Esophagus muscularis mucosa (tissue), 4 donors: Measurements from ENCODE around the gene RAB3C. TPM values are rescaled to one million over a fixed set of nuclear protein-coding genes. Genes with fewer than 3 reads are reported as not detected.
A peak's percentile ranks its signal among the peaks of the same experiment; 100 is the strongest.

Experiments used
- DNase-seq: peaks from one replicate; pipeline ENCODE4 v3.0.0-alpha.2; 2017; ENCODE audit errors: extremely low spot score
- H3K27ac ChIP-seq, 4 donors: fragments of 200-600 bp; sonication (generic); replicated peaks in 1 of 4; 1 replicate in 3 of 4; 2 replicates in 1 of 4; pipeline ENCODE4 v1.5.1; 2016 to 2019; ENCODE audit warnings: mild to moderate bottlenecking in 1 of 4
- H3K27me3 ChIP-seq, 4 donors: fragments of 200-600 bp; sonication (generic); one replicate each; pipeline versions ENCODE4 v1.5.1 to v1.6.0; 2016 to 2019
- H3K36me3 ChIP-seq, 4 donors: fragments of 200-600 bp; sonication (generic); one replicate each; pipeline ENCODE4 v1.5.1; 2016 to 2019
- H3K4me1 ChIP-seq, 4 donors: fragments of 200-600 bp; sonication (generic); one replicate each; pipeline ENCODE4 v1.5.1; 2016 to 2019
- H3K4me3 ChIP-seq, 4 donors: fragments of 200-600 bp; sonication (generic); 1 replicate in 2 of 4; 2 replicates in 2 of 4; pipeline ENCODE4 v1.5.1; 2016 to 2019; ENCODE audit warnings: mild to moderate bottlenecking in 4 of 4, moderate library complexity in 1 of 4
- H3K9me3 ChIP-seq, 4 donors: fragments of 200-600 bp; sonication (generic); 1 replicate in 3 of 4; 2 replicates in 1 of 4; pipeline ENCODE4 v1.5.1; 2016 to 2019
- CTCF ChIP-seq, 3 experiments: fragments of 200-600 bp in 2 of 3; fragments of 450-650 bp in 1 of 3; sonication (generic) in 2 of 3; IDR thresholded peaks; one replicate each; pipeline ENCODE4 v1.5.1; 2017 to 2019; ENCODE audit warnings: antibody characterized with exemption in 3 of 3, mild to moderate bottlenecking in 2 of 3, moderate library complexity in 1 of 3
- EP300 ChIP-seq: sonication (generic); formaldehyde crosslinking; IDR thresholded peaks from one replicate; pipeline ENCODE4 v1.6.1; 2017; ENCODE audit warnings: antibody characterized with exemption
- POLR2A ChIP-seq: fragments of 450-650 bp; IDR thresholded peaks from one replicate; pipeline ENCODE4 v1.6.1; 2017; ENCODE audit warnings: antibody characterized with exemption, moderate library complexity, mild to moderate bottlenecking, low read depth
- POLR2AphosphoS5 ChIP-seq, 2 donors: sonication (generic); formaldehyde crosslinking; IDR thresholded peaks; one replicate each; pipeline ENCODE4 v1.6.1; 2017; ENCODE audit warnings: antibody characterized with exemption in 2 of 2
- WGBS: methylation state at CpG from one replicate; pipeline ENCODE4 v1.1.5; 2018; 5-methylcytosine and 5-hydroxymethylcytosine counted together
- intact Hi-C: fragments of 100-400 bp; cut with DNase I; formaldehyde crosslinking; loops from one replicate; pipeline ENCODE4 v1.15.1; 2023
- total RNA-seq, 4 donors: library from RNA; depleted of rRNA; stranded (reverse); fragments of >200 nt; gene quantifications; one replicate each; pipeline versions ENCODE4 v1.1.0 to v1.2.1, GENCODE V29; 2016

RAB3C gene
- total RNA-seq, 4 donors from 2014 or later = 2.6 to 9.6 (median 5.9) TPM

- H3K27ac ChIP-seq = peak overlapping the region in 2 of 4 donors; percentile 12 to 29
- no peak for DNase-seq
- no peaks in the 10 kb centered on the region for H3K9me3 ChIP-seq
- 60% methylated on average over 8 of the region's 8 CpGs for WGBS
- intact Hi-C loops = no loop called here
- no peaks in the 10 kb centered on the region for H3K27me3 ChIP-seq
- no peaks in the 10 kb centered on the region for H3K36me3 ChIP-seq
- no peak for TF ChIP-seq CTCF (IDR thresholded peaks at IDR 0.05)
- TF ChIP-seq EP300 = no peak
- no peak for TF ChIP-seq POLR2AphosphoS5 (IDR thresholded peaks at IDR 0.05)
- no peak for TF ChIP-seq POLR2A
- H3K4me3 ChIP-seq = no peak overlapping the region
- H3K4me1 ChIP-seq = peaks cover 0 to 8% (median 4%) of the 10 kb centered on the region in 4 donors
Measured at GRCh38 chr5:58666598-58667581, 84.0 kb downstream of the RAB3C start.

- H3K27ac ChIP-seq = no peak overlapping the region
- peaks cover 0 to 8% (median 4%) of the 10 kb centered on the region in 4 donors for H3K4me1 ChIP-seq
- H3K27me3 ChIP-seq = no peaks in the 10 kb centered on the region
- DNase-seq = no peak
- 33% methylated on average over 2 of the region's 2 CpGs for WGBS
- intact Hi-C loops = no loop called here
- TF ChIP-seq POLR2AphosphoS5 (IDR thresholded peaks at IDR 0.05) = no peak
- TF ChIP-seq POLR2A = no peak
- TF ChIP-seq CTCF (IDR thresholded peaks at IDR 0.05) = no peak
- no peak for TF ChIP-seq EP300
- H3K36me3 ChIP-seq = no peaks in the 10 kb centered on the region
- H3K4me3 ChIP-seq = no peak overlapping the region
- H3K9me3 ChIP-seq = no peaks in the 10 kb centered on the region
Measured at GRCh38 chr5:58670582-58670981, 87.7 kb downstream of the RAB3C start.

GRCh38 chr5:58671155-58671554, 88.3 kb downstream of the RAB3C start:
- TF ChIP-seq CTCF (IDR thresholded peaks at IDR 0.05) (no peak), POLR2A (no peak), EP300 (no peak), POLR2AphosphoS5 (IDR thresholded peaks at IDR 0.05) (no peak)
- Histone ChIP-seq H3K4me3 (no peak overlapping the region), H3K27ac (no peak overlapping the region), H3K27me3 (no peaks in the 10 kb centered on the region), H3K9me3 (no peaks in the 10 kb centered on the region), H3K36me3 (no peaks in the 10 kb centered on the region), H3K4me1 (peaks cover 0 to 7% (median 4%) of the 10 kb centered on the region in 4 donors)
- whole genome bisulfite sequencing = 58% methylated on average over 4 of the region's 4 CpGs
- no peak for DNase-seq
- intact Hi-C loops = no loop called here

GRCh38 chr5:58672521-58672920, 89.6 kb downstream of the RAB3C start:
- WGBS = 92% methylated on average over 2 of the region's 2 CpGs
- Histone ChIP-seq H3K4me1 (peaks cover 0 to 5% (median 2%) of the 10 kb centered on the region in 4 donors), H3K9me3 (no peaks in the 10 kb centered on the region), H3K27me3 (no peaks in the 10 kb centered on the region), H3K4me3 (no peak overlapping the region), H3K36me3 (no peaks in the 10 kb centered on the region), H3K27ac (no peak overlapping the region)
- TF ChIP-seq POLR2A = no peak
- no peak for TF ChIP-seq CTCF (IDR thresholded peaks at IDR 0.05)
- TF ChIP-seq POLR2AphosphoS5 (IDR thresholded peaks at IDR 0.05) = no peak
- no peak for TF ChIP-seq EP300
- intact Hi-C loops = no loop called here
- DNase-seq = no peak
